GM23338 (cell line): Measurements from ENCODE around the gene GRIK5. TPM values are rescaled to one million over a fixed set of nuclear protein-coding genes. Genes with fewer than 3 reads are reported as not detected.

Experiments
- ATAC-seq: fragments of 200-7000 bp; cut with Tn5 transposase; 3 replicates; pipeline ENCODE4 v1.9.1; 2020
- DNase-seq: peaks from one replicate; pipeline ENCODE4 v3.0.0-alpha.2; 2015; ENCODE audit warnings: low spot score
- H2AFZ ChIP-seq: fragments of 200-600 bp; sonication (generic); 2 replicates; pipeline ENCODE4 v1.8.0; 2016; ENCODE audit warnings: antibody characterized with exemption, mild to moderate bottlenecking, moderate library complexity
- H3F3A ChIP-seq: fragments of 200-600 bp; sonication (generic); replicated peaks from 2 replicates; pipeline ENCODE4 v1.8.0; 2017; ENCODE audit warnings: antibody characterized with exemption, mixed run types, low read depth
- H3K27ac ChIP-seq: fragments of 200-600 bp; sonication (generic); 2 replicates; pipeline ENCODE4 v1.6.1; 2016; ENCODE audit warnings: low read depth
- H3K27me3 ChIP-seq: fragments of 200-600 bp; sonication (generic); 2 replicates; pipeline ENCODE4 v1.8.0; 2016; ENCODE audit warnings: mild to moderate bottlenecking, mixed run types, moderate library complexity; ENCODE audit not compliant: insufficient read depth
- H3K36me3 ChIP-seq: fragments of 200-600 bp; sonication (generic); 2 replicates; pipeline ENCODE4 v1.8.0; 2016; ENCODE audit warnings: mild to moderate bottlenecking; ENCODE audit not compliant: insufficient read depth
- H3K4me1 ChIP-seq: fragments of 200-600 bp; sonication (generic); 2 replicates; pipeline ENCODE4 v1.8.0; 2016; ENCODE audit warnings: mild to moderate bottlenecking, moderate library complexity; ENCODE audit not compliant: insufficient read depth
- H3K4me2 ChIP-seq: fragments of 200-600 bp; sonication (generic); 2 replicates; pipeline ENCODE4 v1.7.1; 2017; ENCODE audit warnings: mixed run types
- H3K4me3 ChIP-seq: fragments of 200-600 bp; sonication (generic); 2 replicates; pipeline ENCODE4 v1.6.1; 2016; ENCODE audit warnings: mixed run types
- H3K79me2 ChIP-seq: fragments of 200-600 bp; sonication (generic); replicated peaks from 2 replicates; pipeline ENCODE4 v1.8.0; 2017; ENCODE audit warnings: mild to moderate bottlenecking; ENCODE audit not compliant: insufficient read depth
- H3K9me2 ChIP-seq: fragments of 200-600 bp; sonication (generic); 2 replicates; pipeline ENCODE4 v1.8.0; 2017; ENCODE audit not compliant: insufficient read depth
- H4K20me1 ChIP-seq: fragments of 200-600 bp; sonication (generic); replicated peaks from 2 replicates; pipeline ENCODE4 v1.8.0; 2017; ENCODE audit warnings: mild to moderate bottlenecking; ENCODE audit not compliant: insufficient read depth
- H3K27ac Mint-ChIP-seq: 2 replicates; pipeline ENCODE4 v1.8.0; 2020; ENCODE audit warnings: inconsistent platforms, mild to moderate bottlenecking, moderate library complexity, mixed read lengths
- H3K27me3 Mint-ChIP-seq: 3 replicates; pipeline ENCODE4 v1.8.0; 2022; ENCODE audit warnings: low read depth, mild to moderate bottlenecking, moderate library complexity, mixed read lengths, inconsistent platforms; ENCODE audit not compliant: insufficient read depth, poor library complexity
- H3K36me3 Mint-ChIP-seq: 3 replicates; pipeline ENCODE4 v1.8.0; 2021; ENCODE audit warnings: low read depth, mild to moderate bottlenecking, inconsistent platforms, moderate library complexity, mixed read lengths
- H3K4me1 Mint-ChIP-seq: 3 replicates; pipeline ENCODE4 v1.8.0; 2020; ENCODE audit warnings: mild to moderate bottlenecking, inconsistent platforms, mixed read lengths
- H3K4me3 Mint-ChIP-seq: 3 replicates; pipeline ENCODE4 v1.8.0; 2021; ENCODE audit warnings: moderate library complexity, mild to moderate bottlenecking, inconsistent platforms, mixed read lengths
- H3K9me3 Mint-ChIP-seq: 3 replicates; pipeline ENCODE4 v1.8.0; 2020; ENCODE audit warnings: moderate library complexity, mild to moderate bottlenecking, inconsistent platforms, mixed read lengths
- CTCF ChIP-seq, 2 experiments: fragments of 200-600 bp in 1 of 2; sonication (generic) in 1 of 2; conservative IDR thresholded peaks; 2 replicates each; pipeline versions ENCODE4 v1.5.1 to v1.6.1; 2016 to 2017; ENCODE audit warnings: antibody characterized with exemption in 2 of 2, low read depth in 2 of 2, mild to moderate bottlenecking in 2 of 2, moderate library complexity in 1 of 2
- ETS1 ChIP-seq: IDR thresholded peaks from 2 replicates; pipeline ENCODE4 v1.6.1; 2016; ENCODE audit warnings: antibody characterized with exemption
- EZH2 ChIP-seq: fragments of 200-600 bp; sonication (generic); IDR thresholded peaks from one replicate; pipeline ENCODE4 v1.8.0; 2017; ENCODE audit warnings: antibody characterized with exemption, mild to moderate bottlenecking, low read depth; ENCODE audit not compliant: unreplicated experiment
- POLR2AphosphoS5 ChIP-seq: IDR thresholded peaks from 2 replicates; pipeline ENCODE4 v1.6.1; 2016; ENCODE audit warnings: antibody characterized with exemption, low read depth
- STAT1 ChIP-seq: IDR thresholded peaks from one replicate; pipeline ENCODE4 v1.6.1; 2016; ENCODE audit warnings: antibody characterized with exemption; ENCODE audit not compliant: unreplicated experiment
- polyA plus RNA-seq: library from polyadenylated mRNA; unstranded; fragments of >200 nt; fragmentation: Nextera tagmentation; extraction: Ambion mirVana; gene quantifications from 2 replicates; pipeline ENCODE4 v1.2.1, GENCODE V29; 2016
- total RNA-seq: library from RNA; depleted of rRNA; stranded (reverse); fragments of >200 nt; shearing (Covaris generic); gene quantifications from 2 replicates; pipeline ENCODE4 v1.2.3, GENCODE V29; 2014

The GRIK5 gene
- total and polyA plus RNA-seq, 2 experiments from 2014 or later, result 5.1 to 42.5 TPM

DNA sequence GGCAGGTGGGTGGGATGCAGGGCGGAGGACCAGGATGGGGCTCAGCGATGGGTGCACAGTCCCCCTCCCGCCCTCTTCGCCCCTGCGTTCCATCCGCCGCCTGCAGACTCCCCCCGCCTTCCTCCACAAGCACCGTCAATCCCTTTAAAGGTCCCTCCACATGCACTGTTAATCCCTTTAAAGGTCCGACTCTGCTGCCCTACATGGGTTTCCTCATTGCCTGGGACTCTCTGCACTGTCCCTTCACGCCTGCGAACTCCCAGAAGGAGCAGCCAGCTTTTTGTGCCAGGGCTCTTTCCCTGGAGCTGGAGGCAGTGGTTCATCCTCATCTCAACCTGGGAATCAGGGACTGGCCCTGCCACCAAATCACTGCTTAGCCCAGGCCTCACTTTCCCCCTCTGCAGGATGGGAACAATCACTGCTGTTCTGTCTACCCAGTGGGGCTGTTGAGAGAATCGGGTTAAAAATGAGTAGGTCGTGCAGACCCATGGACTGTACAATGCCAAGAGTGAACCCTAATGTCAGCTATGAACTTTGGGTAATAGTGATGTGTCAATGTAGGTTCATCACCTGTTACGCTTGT is 26.3 kb upstream of the GRIK5 start:
- TF ChIP-seq STAT1, result no peak
- TF ChIP-seq CTCF (conservative IDR thresholded peaks at IDR 0.05; ENCODE audit: low read depth in 2 of 2), result peak; percentile 27 to 38; a peak in 3 of 4 replicates
- peak overlapping the region; percentile 92; the same call in 1 of the 2 replicates for H2AFZ ChIP-seq
- Mint-ChIP-seq H3K36me3 (no peaks in the 10 kb centered on the region), H3K4me3 (peak overlapping the region; percentile 65), H3K27ac (no peak overlapping the region), H3K27me3 (peaks cover 11% of the 10 kb centered on the region), H3K4me1 (peaks cover 21% of the 10 kb centered on the region), H3K9me3 (no peaks in the 10 kb centered on the region)
- no peaks in the 10 kb centered on the region for H3K79me2 ChIP-seq
- H3K4me2 ChIP-seq, result peak overlapping the region; percentile 82
- H3K9me2 ChIP-seq, result no peaks in the 10 kb centered on the region
- ATAC-seq (peak; percentile 21), DNase-seq (peak; percentile 51)
- H3K27ac ChIP-seq, result no peak overlapping the region
- H3F3A ChIP-seq, result 0 out of 2 replicates have a peak, but pooled peaks cover 9% of the 10 kb centered on the region
- H3K27me3 ChIP-seq, result no peaks in the 10 kb centered on the region
- no peaks in the 10 kb centered on the region for H4K20me1 ChIP-seq
- H3K36me3 ChIP-seq, result no peaks in the 10 kb centered on the region
- H3K4me3 ChIP-seq, result peak overlapping the region; percentile 62
- peaks cover 8% of the 10 kb centered on the region; the same call in 1 of the 2 replicates for H3K4me1 ChIP-seq

DNA sequence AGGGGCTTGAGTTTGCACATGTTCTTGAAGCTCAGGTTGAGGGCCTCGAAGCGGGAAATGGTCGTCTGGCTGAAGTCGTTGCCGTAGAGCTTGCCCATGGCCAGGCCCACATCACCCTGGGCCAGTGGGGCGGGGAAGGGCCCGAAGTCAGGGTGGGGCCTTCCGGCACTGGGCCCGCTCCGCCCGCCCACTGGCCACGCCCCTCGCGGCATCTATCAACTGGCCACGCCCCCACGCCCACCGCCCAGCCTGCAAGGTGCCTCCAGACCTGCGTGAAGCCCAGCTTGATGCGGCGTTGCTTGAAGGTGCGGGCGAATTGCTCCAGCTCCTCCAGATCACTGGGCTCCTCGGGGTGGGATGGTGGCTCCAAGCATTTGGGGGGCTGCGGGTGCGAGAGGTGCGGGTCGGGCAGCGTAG is 25.8 kb upstream of the GRIK5 start:
- H3K27me3 ChIP-seq, result no peaks in the 10 kb centered on the region
- no peaks in the 10 kb centered on the region for H3K9me2 ChIP-seq
- no peaks in the 10 kb centered on the region for H3K9me3 Mint-ChIP-seq
- ATAC-seq (peak; percentile 89), DNase-seq (peak; percentile 95)
- TF ChIP-seq EZH2, result no peak
- TF ChIP-seq ETS1, result no peak
- peak; percentile 69 for TF ChIP-seq POLR2AphosphoS5
- H3K27me3 Mint-ChIP-seq, result peaks cover 11% of the 10 kb centered on the region
- no peaks in the 10 kb centered on the region for H4K20me1 ChIP-seq
- no peaks in the 10 kb centered on the region for H3K36me3 Mint-ChIP-seq
- peak overlapping the region; percentile 65 for H3K4me3 Mint-ChIP-seq
- H3K36me3 ChIP-seq, result no peaks in the 10 kb centered on the region
- peak overlapping the region; percentile 82 for H3K4me2 ChIP-seq
- peaks cover 26% of the 10 kb centered on the region for H3K4me1 Mint-ChIP-seq
- peak overlapping the region; percentile 62 for H3K4me3 ChIP-seq
- H3F3A ChIP-seq, result 0 out of 2 replicates have a peak, but pooled peaks cover 9% of the 10 kb centered on the region
- H3K27ac Mint-ChIP-seq, result no peak overlapping the region
- peaks cover 8% of the 10 kb centered on the region; the same call in 1 of the 2 replicates for H3K4me1 ChIP-seq
- no peak overlapping the region for H3K27ac ChIP-seq
- H2AFZ ChIP-seq, result peak overlapping the region; percentile 92
- H3K79me2 ChIP-seq, result no peaks in the 10 kb centered on the region
